GM20431 (cell line): Measurements from ENCODE around the gene GOLGA1.
"Not testable (repeated sequence)": the region's sequence is repeated elsewhere in the genome, so short reads cannot be mapped to it uniquely, and the experiment has no call there.

ENCODE experiments used
- in situ Hi-C: fragments of 300-500 bp; cut with MseI, MboI; formaldehyde crosslinking; loops from one replicate; pipeline ENCODE4 v1.15.0; 2020; ENCODE audit warnings: low sequenced_read_pairs; ENCODE audit not compliant: unreplicated experiment

GOLGA1 gene

GRCh38 chr9:124940894-124941678, at the start of gene GOLGA1:
GOLGA1 (minus strand) TSS chr9:124941083; CDS start chr9:124938711, 2,372 bp downstream.
- in situ Hi-C loops, result no loop called here

DNA sequence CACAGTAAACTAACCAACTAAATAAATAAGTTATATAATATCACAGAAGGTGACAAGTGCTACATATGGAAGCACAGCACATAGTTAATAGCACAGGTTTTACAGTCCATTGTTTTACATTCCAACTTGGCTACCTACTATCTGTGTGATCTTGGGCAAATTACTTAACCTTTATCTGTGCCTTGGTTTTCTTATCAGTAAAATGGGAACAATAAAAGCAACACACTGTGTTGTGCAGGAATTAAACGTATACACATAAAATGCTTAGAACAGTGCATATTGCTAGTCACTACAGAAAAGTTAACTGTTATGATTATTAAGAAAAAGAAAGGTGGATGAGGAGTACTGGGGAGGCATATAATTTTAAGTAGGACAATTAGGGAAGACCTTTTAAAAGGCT, 42.8 kb upstream of the GOLGA1 start:
- in situ Hi-C loops, result no loop called here

- in situ Hi-C loops, result no loop called here
Measured at GRCh38 chr9:124980431-124980830, 39.5 kb upstream of the GOLGA1 start.

GRCh38 chr9:124975131-124975530, 34.2 kb upstream of the GOLGA1 start:
- in situ Hi-C loops, result no loop called here

- in situ Hi-C loops, result no loop called here
Measured at GRCh38 chr9:124973807-124974206, 32.9 kb upstream of the GOLGA1 start.

DNA sequence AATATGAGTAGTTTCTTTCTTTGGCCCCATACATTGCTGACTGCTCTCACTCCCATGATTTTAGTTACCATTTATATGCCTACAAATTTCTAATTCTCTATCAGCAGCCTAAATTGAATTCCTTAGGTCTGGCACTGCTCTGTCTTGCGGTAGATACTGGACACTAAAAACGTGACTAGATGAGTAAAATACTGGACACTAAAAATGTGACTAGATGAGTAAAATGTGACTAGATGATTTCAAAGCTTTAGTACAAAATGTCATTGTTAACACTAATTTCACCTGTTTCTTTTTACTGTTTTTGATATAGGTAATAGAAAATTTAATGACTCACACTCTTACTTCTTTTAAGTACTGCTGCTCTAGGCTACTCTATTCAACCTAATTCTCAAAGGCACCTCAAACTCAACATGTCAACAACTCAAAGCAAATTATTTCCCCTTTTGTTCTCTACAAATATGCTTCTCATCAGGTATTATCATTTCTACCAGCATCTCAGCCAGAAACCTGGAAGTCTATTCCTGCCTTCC, 31.4 kb upstream of the GOLGA1 start:
- in situ Hi-C loops, result no loop called here

DNA sequence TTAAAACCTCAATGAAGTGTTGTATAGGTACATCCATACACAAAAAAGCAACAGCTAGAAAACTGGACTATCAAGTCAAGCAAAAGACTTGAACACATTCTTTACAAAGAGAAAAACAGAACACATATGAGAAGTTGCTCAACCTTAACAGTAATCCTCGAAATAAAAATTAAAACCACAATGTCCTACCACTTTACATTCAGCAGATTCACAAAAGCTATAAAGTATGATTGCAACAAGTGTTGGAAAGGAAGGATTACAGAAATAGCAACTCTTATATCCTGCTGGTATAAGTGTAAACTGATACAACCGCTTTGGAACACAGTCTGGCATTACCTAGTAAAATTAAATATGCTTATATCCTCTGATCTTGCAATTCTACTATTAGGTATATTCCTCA, 28.5 kb upstream of the GOLGA1 start:
- in situ Hi-C loops, result no loop called here

DNA sequence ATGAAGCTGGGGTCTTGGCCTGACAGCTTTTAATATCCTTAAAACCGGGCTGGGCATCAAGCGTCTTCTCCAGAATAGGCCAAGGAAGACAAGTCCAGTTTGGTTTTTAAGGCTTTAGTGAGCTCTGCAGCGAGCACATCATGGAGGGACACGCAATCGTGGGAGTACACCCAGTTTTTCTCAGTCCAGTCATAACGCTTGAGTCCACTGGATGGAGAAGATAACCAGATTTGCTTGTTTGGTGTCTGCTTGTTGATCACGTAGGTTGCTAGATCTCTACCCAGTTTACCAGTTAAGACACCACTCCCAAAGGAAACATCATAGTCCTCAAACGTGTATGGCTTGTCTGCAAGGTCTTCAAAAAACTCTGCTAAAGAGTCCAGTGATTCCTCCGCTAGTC, 27.4 kb upstream of the GOLGA1 start:
- in situ Hi-C loops, result no loop called here

- in situ Hi-C loops, result not testable (repeated sequence)
Measured at GRCh38 chr9:124965775-124966568, 25.1 kb upstream of the GOLGA1 start.

DNA sequence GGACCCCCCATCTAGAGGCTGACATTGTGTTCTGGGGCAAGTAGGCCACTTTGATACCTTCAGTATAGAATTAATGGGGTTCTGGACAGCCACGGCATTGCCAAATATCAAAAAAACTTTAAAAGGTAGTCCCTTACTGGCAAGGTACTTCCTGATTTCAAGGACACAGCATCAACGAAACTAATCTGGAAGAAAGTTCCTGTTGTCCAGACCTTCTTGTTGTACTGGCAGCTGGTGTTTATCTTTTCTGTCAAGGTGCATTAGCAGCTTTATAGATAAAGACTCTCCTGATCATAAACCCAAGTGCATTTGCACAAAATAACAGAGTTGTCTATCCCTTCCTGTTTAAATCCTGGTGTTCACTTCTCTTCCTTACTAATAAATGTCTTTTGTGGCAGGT, 23.7 kb upstream of the GOLGA1 start:
- in situ Hi-C loops, result no loop called here

- in situ Hi-C loops, result no loop called here
Measured at GRCh38 chr9:124964056-124964455, 23.2 kb upstream of the GOLGA1 start.

- in situ Hi-C loops, result no loop called here
Measured at GRCh38 chr9:124960409-124960752, 19.5 kb upstream of the GOLGA1 start.

DNA sequence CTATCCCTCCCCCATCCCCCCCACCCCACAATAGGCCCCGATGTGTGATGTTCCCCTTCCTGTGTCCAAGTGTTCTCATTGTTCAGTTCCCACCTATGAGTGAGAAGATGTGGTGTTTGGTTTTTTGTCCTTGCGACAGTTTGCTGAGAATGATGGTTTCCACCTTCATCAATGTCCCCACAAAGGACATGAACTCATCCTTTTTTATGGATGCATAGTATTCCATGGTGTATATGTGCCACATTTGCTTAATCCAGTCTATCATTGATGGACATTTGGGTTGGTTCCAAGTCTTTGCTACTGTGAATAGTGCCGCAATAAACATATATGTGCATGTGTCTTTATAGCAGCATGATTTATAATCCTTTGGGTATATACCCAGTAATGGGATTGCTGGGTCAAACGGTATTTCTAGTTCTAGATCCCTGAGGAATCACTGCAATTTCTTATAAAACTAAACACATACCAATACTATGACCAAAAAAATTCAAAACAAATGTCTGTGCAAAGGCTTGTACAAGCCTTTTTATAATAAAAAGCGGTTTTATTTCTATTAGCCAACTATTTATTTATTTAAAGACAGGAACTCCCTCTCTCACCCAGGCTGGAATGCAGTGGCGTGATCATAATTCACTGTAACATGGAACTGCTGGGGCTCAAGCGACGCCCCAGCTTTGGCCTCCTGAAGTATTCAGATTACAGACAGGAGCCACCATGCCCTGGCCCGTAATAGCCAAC, 19.0 kb upstream of the GOLGA1 start:
- in situ Hi-C loops, result not testable (repeated sequence)

DNA sequence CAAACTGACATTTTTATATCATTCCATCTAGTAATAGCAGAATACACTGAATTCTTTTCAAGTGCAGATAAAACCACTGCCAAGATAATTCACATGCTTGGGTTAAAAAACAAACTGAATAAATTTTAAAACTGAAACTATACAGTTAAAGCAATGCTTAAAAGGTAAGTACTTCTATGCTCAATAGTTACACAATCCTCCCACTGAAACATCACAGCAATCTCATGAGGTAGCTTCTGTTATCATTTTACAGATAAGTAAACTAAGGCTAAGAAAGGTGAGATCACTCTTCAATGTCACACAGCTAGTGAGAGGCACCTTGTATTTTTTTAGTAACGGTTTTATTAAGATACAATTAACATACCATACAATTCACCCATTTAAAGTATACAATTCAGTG, 13.4 kb upstream of the GOLGA1 start:
- in situ Hi-C loops, result no loop called here

DNA sequence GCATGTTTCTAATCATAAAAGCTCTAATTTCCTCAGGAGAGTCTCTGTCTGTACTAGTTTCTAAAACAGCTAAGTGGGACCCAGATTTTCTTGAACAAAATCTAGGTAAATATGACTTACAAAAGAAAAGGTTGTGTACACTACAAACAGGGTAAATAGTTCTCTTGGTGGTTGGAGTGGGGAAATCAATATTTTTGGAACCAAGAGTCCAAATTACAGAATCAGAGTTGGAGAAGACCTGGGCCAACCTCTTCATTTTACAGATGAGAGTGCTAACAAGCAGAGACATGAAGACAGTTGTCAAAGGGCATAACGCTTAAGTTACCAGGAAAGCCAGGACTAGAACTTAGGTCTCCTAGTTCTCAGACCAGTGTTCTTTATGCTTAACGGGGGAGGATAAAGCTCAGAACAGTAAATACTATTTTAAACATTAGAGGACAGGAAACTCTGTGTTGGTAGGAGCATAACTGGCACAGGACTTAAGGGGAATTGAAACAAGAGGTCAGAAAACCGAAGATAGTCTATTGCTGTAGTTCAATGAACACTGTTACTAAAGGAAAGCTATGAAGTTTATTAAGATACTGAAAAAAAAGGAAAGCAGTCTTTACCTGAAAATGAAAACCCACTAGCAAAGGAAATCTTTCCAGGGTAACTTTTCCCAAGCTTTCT, 9.3 kb upstream of the GOLGA1 start:
- in situ Hi-C loops, result no loop called here

DNA sequence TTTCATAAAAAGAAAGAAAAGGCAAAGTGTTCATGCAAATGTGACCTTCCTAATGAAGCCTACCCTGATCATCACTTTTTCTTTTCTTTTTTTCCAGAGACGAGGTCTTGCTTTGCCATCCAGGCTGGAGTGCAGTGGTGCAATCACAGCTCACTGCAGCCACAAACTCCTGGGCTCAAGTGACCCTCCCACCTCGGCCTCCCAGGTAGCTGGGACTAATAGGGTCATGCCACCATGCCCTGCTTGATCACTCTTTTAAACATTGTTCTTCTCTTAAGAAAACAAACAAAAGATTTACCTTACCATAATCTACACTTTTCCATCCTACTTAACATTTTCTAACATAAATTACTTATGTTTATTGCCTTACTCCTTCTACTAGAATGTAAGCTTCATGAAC, 8.5 kb upstream of the GOLGA1 start:
- in situ Hi-C loops, result no loop called here

- in situ Hi-C loops, result no loop called here
Measured at GRCh38 chr9:124947727-124948391, 7.0 kb upstream of the GOLGA1 start.

DNA sequence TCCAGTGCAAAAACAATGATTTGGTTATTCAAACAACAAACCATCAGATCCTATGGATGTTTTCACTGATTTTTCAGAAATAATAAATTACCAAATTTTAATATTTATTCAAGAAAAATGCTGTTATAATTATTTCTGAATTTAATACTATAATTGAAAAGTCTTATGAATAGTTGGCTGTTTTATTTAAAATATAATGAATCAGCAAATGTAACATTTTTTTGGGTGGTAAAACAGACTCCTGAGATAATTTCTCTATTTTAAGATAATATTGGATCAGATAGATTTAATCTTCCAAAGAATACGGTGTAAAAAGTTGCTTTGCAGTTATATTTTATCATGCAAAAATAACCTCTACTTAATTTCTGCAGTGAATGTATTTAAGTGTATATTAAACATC, 5.3 kb upstream of the GOLGA1 start:
- in situ Hi-C loops, result no loop called here

- in situ Hi-C loops, result no loop called here
Measured at GRCh38 chr9:124941679-124942561, 1.0 kb upstream of the GOLGA1 start.
